HG03442 (cell line): ENCODE results near the gene TEX264.

Experiments
- ATAC-seq: cut with Tn5 transposase; IDR thresholded peaks from one replicate; pipeline ENCODE4 v1.9.1; 2021; ENCODE audit warnings: mild to moderate bottlenecking, moderate library complexity; ENCODE audit not compliant: unreplicated experiment

Gene TEX264

DNA sequence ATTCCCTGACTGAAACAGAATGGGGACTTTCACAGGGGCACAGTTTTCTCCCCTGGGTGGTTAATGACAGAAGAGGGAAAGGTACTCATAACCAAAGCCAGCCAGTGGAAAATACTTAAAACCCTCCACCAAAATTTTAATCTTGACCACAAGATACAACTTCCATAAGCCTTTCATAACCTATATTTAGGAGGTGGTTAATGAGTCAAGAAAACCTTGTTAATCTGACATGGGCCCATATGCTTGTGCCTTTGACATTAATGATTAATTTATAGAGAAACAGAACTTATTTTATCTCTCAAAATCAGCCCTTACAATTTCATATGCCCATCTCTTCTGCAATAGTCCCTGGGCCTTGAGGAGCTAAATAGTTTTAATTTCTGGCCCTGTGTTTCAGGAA is 76.8 kb downstream of the TEX264 start:
- no peak for ATAC-seq

DNA sequence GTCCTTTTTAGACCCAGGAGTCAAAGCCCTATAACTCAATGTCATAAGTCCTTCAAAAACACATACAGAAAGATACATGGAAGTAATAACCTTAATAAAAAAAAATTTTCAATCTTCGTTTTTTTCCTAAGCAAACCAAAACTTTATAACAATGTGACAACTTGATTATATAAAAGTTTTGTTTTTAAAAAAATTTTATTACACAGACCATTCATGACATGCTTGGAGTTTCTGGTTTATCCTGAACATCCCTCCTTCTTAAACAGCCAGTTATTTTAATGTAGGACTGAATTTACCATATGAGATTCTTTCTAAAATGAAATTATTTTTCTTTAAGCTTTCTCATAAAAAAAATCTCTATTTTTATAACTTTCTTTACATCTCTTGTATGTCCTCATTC is 77.3 kb downstream of the TEX264 start:
- no peak for ATAC-seq

DNA sequence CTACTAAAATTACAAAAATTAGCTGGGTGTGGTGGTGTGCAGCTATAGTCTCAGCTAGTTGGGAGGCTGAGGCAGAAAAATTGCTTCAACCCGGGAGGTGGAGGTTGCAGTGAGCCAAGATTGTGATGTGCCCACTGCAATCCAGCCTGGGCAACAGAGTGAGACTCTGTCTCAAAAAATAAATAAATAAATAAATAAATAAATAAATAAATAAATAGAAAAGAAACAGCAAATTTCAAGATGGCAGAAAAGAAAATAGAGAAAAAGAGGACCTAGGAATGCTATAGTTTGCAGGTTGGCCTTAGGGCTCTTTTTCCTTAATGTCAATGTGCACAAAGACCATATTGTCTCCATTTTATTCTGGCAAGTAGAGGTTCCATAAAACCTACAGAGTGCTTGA is 79.8 kb downstream of the TEX264 start:
- no peak for ATAC-seq

DNA sequence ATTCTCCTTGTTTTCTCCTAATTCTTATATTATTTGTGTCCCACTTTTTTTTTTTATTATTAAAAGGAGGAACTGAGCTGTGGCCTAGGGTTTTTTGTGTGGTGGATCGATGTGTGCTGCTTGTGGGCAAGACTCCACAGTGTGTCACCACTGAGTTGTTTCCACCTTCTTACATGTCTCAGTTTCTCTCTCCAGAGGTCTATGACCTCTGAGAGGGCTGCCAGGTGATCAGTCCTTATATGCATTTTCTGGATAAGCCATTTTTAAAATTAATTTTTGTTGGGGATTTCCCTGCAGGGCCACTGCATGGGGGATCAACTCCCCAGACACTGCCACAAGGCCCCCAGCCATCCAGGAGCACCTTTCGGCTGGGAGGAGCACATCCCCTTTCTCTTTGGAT is 80.2 kb downstream of the TEX264 start:
- no peak for ATAC-seq
